ENCODE results near the gene CD209.

- TF ChIP-seq POLR2A (IDR thresholded peaks at IDR 0.05; ENCODE audit: low read depth) (no peak), POLR2AphosphoS5 (IDR thresholded peaks at IDR 0.05) (no peak), EP300 (IDR thresholded peaks at IDR 0.05) (no peak)
- TF ChIP-seq, protein P1, sequence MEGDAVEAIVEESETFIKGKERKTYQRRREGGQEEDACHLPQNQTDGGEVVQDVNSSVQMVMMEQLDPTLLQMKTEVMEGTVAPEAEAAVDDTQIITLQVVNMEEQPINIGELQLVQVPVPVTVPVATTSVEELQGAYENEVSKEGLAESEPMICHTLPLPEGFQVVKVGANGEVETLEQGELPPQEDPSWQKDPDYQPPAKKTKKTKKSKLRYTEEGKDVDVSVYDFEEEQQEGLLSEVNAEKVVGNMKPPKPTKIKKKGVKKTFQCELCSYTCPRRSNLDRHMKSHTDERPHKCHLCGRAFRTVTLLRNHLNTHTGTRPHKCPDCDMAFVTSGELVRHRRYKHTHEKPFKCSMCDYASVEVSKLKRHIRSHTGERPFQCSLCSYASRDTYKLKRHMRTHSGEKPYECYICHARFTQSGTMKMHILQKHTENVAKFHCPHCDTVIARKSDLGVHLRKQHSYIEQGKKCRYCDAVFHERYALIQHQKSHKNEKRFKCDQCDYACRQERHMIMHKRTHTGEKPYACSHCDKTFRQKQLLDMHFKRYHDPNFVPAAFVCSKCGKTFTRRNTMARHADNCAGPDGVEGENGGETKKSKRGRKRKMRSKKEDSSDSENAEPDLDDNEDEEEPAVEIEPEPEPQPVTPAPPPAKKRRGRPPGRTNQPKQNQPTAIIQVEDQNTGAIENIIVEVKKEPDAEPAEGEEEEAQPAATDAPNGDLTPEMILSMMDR (IDR thresholded peaks at IDR 0.05), result no peak
These were observed 54.8 kb downstream of the CD209 start for GRCh38 chr19:7692417-7693088.
